Adrenal gland (tissue), 12 donors: ENCODE data around the gene RASGRF2. TPM values are rescaled to one million over a fixed set of nuclear protein-coding genes. Genes with fewer than 3 reads are reported as not detected.

Experiments used
- DNase-seq, 7 donors: peaks; one replicate each; pipeline ENCODE4 v3.0.0-alpha.2; 2019 to 2020
- H3K27ac ChIP-seq, 5 donors: fragments of 200-600 bp; sonication (generic) in 4 of 5; 1 replicate in 3 of 5; 2 replicates in 2 of 5; pipeline versions ENCODE4 v1.5.1 to v1.8.0; 2016 to 2020; ENCODE audit warnings: mild to moderate bottlenecking in 1 of 5
- H3K27me3 ChIP-seq: fragments of 200-600 bp; 2 replicates; pipeline ENCODE4 v1.8.0; 2021
- H3K36me3 ChIP-seq, 2 donors: fragments of 200-600 bp; replicated peaks in 1 of 2; 1 replicate in 1 of 2; 2 replicates in 1 of 2; pipeline versions ENCODE4 v1.5.1 to v1.8.0; 2018 to 2022
- H3K4me1 ChIP-seq, 2 donors: fragments of 200-600 bp; replicated peaks in 1 of 2; 1 replicate in 1 of 2; 2 replicates in 1 of 2; pipeline versions ENCODE4 v1.5.1 to v1.8.0; 2018 to 2021
- H3K4me3 ChIP-seq, 4 donors: fragments of 200-600 bp; sonication (generic) in 3 of 4; one replicate each; pipeline ENCODE4 v1.5.1; 2016 to 2018
- H3K9me3 ChIP-seq, 3 donors: fragments of 200-600 bp; sonication (generic) in 1 of 3; replicated peaks in 1 of 3; 1 replicate in 2 of 3; 2 replicates in 1 of 3; pipeline versions ENCODE4 v1.5.1 to v1.8.0; 2016 to 2021
- POLR2A ChIP-seq, 2 donors: fragments of 450-650 bp; IDR thresholded peaks; one replicate each; pipeline ENCODE4 v1.6.1; 2017; ENCODE audit warnings: antibody characterized with exemption in 2 of 2, mild to moderate bottlenecking in 2 of 2, moderate library complexity in 1 of 2
- WGBS, 4 donors: extraction: QIAGEN DNeasy Blood & Tissue Kit in 2 of 4; methylation state at CpG; one replicate each; pipeline versions ENCODE4 v1.1.5 to v1.1.7; 2013 to 2017; 5-methylcytosine and 5-hydroxymethylcytosine counted together
- intact Hi-C, 2 donors: fragments of 100-400 bp; cut with DNase I; formaldehyde crosslinking; loops; one replicate each; pipeline versions ENCODE4 v1.14.1 to v1.15.0; 2022 to 2023
- polyA plus RNA-seq, 3 donors: library from polyadenylated mRNA; stranded (reverse); fragments of 200-250 nt in 2 of 3; fragments of 350-450 nt in 1 of 3; fragmentation: Illumina TruSeq in 1 of 3; extraction: RNeasy Lipid Tissue Mini Kit (QIAGEN cat#74804) in 1 of 3; gene quantifications; one replicate each; pipeline ENCODE4 v1.2.3, GENCODE V29; 2013 to 2014
- total RNA-seq, 9 donors: library from RNA; depleted of rRNA in 4 of 9; stranded (reverse); fragments of >200 nt in 4 of 9; fragments of 120-200 nt in 1 of 9; fragmentation: NEBNext Ultra II Directional in 1 of 9; extraction: Animal tissue kit (Norgen Biotek cat#: 25700) in 1 of 9; gene quantifications; one replicate each; pipeline versions ENCODE4 v1.1.0 to v1.2.4, GENCODE V29; 2013 to 2023
- TF ChIP-seq, protein P1 (sequence below), 6 experiments: fragments of 450-650 bp in 4 of 6; fragments of 200-600 bp in 2 of 6; sonication (generic) in 1 of 6; IDR thresholded peaks; 1 replicate in 5 of 6; 2 replicates in 1 of 6; pipeline versions ENCODE4 v1.5.1 to v1.8.0; 2016 to 2021; ENCODE audit warnings: antibody characterized with exemption in 6 of 6, mild to moderate bottlenecking in 2 of 6, moderate library complexity in 1 of 6
- donor health status: healthy with polysubstance abuse.
- donor health status: Bipolar disorder and iron deficiency.
- donor health status: DM: yes; HTN: yes; CAD: no.
- donor health status: DM: no; HTN: no; CAD: no.
- donor health status: DM: no; HTN: no; CAD: no.
- donor health status: DM: yes; HTN: yes; CAD: no.

RASGRF2 gene
- total and polyA plus RNA-seq, 12 donors = 0.33 to 5.7 (median 2.4) TPM

DNA sequence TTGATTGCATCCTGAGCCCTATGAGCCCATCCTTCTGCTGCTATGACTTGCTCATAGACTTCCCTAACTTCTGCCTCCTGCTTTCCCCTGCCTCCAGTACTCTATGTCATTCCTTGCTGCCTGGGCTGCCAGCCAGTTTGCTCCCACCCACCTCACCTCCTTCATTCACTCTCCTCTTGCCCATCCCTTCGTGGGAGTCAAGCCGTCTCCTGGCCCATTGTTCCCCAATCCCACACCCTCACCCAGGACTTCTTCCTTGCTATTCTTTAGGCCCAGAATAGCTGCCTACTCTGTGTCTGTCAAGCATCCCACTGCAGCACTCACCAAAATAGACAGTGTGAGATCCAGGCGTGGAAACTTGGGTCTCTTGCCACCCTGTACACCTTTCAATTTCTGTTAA lies 131.0 kb downstream of the RASGRF2 start:
- Histone ChIP-seq H3K27me3 (no peaks in the 10 kb centered on the region), H3K4me3 (no peak overlapping the region), H3K36me3 (no peaks in the 10 kb centered on the region), H3K4me1 (no peaks in the 10 kb centered on the region), H3K9me3 (no peaks in the 10 kb centered on the region), H3K27ac (no peak overlapping the region)
- intact Hi-C loops = no loop called here
- TF ChIP-seq, protein P1, sequence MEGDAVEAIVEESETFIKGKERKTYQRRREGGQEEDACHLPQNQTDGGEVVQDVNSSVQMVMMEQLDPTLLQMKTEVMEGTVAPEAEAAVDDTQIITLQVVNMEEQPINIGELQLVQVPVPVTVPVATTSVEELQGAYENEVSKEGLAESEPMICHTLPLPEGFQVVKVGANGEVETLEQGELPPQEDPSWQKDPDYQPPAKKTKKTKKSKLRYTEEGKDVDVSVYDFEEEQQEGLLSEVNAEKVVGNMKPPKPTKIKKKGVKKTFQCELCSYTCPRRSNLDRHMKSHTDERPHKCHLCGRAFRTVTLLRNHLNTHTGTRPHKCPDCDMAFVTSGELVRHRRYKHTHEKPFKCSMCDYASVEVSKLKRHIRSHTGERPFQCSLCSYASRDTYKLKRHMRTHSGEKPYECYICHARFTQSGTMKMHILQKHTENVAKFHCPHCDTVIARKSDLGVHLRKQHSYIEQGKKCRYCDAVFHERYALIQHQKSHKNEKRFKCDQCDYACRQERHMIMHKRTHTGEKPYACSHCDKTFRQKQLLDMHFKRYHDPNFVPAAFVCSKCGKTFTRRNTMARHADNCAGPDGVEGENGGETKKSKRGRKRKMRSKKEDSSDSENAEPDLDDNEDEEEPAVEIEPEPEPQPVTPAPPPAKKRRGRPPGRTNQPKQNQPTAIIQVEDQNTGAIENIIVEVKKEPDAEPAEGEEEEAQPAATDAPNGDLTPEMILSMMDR (IDR thresholded peaks at IDR 0.05) = no peak
- no peak for TF ChIP-seq POLR2A (IDR thresholded peaks at IDR 0.05)
- DNase-seq = no peak
- 79 to 87% (median 83%) methylated on average over 3 of the region's 3 CpGs for WGBS, 4 donors

DNA sequence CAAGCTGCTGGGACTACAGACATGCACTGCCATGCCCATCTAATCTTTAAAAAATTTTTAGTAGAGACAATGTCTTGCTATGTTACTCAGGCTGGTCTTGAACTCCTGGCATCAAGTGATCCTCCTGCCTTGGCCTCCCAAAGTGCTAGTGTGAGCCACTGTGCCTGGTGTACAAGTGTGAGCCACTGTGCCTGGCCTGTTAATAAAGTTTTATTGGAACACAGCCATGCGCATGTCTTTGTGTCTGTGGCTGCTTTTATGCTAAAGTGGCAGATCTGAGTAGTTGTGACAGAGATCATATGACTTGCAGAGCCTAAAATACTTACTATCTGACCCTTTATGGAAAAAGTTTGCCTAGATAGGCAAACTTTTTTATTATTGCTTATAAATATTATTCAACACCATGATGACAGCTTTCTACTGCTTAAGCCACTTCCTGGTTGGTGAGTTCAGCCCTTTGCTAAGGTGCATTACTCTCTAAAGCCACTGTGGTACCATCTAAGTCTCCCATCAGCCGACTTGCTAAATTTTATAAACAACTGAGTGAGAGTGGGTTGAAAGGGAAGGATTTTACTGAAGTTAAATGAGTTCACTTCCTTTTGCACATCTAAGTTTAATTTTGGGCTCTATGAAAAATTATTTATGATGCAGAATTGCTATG lies 133.5 kb downstream of the RASGRF2 start:
- 65 to 85% (median 80%) methylated on average over 2 of the region's 2 CpGs for WGBS, 4 donors
- Histone ChIP-seq H3K4me3 (no peak overlapping the region), H3K4me1 (no peaks in the 10 kb centered on the region), H3K27ac (no peak overlapping the region), H3K27me3 (no peaks in the 10 kb centered on the region), H3K36me3 (no peaks in the 10 kb centered on the region), H3K9me3 (no peaks in the 10 kb centered on the region)
- intact Hi-C loops = no loop called here
- no peak for TF ChIP-seq POLR2A (IDR thresholded peaks at IDR 0.05)
- TF ChIP-seq, protein P1 (IDR thresholded peaks at IDR 0.05) = no peak
- DNase-seq = no peak

DNA sequence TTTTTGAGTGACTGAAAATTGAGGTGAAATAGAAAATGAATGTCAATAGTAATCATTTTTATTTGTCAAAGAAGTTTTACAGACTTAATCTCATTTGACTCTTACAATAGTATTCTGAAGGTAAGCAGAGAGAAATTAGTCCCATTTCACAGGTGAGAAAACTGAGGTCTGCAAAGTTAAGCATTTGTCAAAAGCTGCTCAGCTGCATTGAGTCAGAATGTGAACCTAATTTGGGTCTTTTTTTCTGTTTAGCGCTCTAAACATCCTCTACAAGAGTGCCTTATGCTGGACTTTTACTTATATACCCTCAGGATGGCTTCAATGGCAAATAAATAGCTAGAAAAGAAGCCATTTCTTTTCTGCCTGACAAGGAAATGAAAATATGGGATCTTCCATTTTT lies 135.7 kb downstream of the RASGRF2 start:
- Histone ChIP-seq H3K4me1 (no peaks in the 10 kb centered on the region), H3K36me3 (no peaks in the 10 kb centered on the region), H3K27me3 (no peaks in the 10 kb centered on the region), H3K27ac (no peak overlapping the region), H3K9me3 (no peaks in the 10 kb centered on the region), H3K4me3 (no peak overlapping the region)
- TF ChIP-seq, protein P1 (IDR thresholded peaks at IDR 0.05) = no peak
- no peak for TF ChIP-seq POLR2A (IDR thresholded peaks at IDR 0.05)
- intact Hi-C loops = no loop called here
- 78 to 100% (median 98%) methylated on average over 1 of the region's 1 CpG for WGBS, 4 donors
- DNase-seq = no peak

DNA sequence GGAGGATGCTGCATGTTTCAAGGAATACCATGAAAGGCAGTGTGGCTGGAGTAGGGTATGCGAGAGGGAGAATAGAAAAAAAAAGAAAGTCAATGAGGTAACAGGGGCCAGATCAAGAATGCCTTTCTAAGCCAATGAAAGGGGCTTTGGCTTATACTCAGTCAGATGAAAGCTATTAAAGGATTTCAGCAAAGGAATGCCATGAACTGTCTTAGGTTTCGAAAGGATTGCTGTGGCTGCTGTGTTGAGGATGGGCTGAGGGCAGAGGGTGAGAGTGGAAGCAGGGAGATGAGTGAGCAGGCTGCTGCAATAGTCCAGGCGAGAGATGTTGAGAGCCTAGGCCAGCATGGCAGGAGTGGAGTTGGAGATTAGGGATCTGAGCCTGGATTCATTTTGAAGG lies 137.6 kb downstream of the RASGRF2 start:
- H3K4me1 ChIP-seq = no peaks in the 10 kb centered on the region

More for the DNA sequence above, 137.6 kb downstream of the RASGRF2 start:
- TF ChIP-seq, protein P1 (IDR thresholded peaks at IDR 0.05) = no peak
- no peak for TF ChIP-seq POLR2A (IDR thresholded peaks at IDR 0.05)
- no peaks in the 10 kb centered on the region for H3K9me3 ChIP-seq
- WGBS, 4 donors = 75 to 85% (median 78%) methylated on average over 3 of the region's 3 CpGs
- no peaks in the 10 kb centered on the region for H3K27me3 ChIP-seq
- no peaks in the 10 kb centered on the region for H3K36me3 ChIP-seq
- no peak overlapping the region for H3K27ac ChIP-seq
- no peak overlapping the region for H3K4me3 ChIP-seq
- intact Hi-C loops = no loop called here
- no peak for DNase-seq
